ENCODE results near the gene RAE1. TPM values are rescaled to one million over a fixed set of nuclear protein-coding genes. Genes with fewer than 3 reads are reported as not detected.

Gene RAE1, protein sequence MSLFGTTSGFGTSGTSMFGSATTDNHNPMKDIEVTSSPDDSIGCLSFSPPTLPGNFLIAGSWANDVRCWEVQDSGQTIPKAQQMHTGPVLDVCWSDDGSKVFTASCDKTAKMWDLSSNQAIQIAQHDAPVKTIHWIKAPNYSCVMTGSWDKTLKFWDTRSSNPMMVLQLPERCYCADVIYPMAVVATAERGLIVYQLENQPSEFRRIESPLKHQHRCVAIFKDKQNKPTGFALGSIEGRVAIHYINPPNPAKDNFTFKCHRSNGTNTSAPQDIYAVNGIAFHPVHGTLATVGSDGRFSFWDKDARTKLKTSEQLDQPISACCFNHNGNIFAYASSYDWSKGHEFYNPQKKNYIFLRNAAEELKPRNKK
- total RNA-seq, result 24.3 and 24.7 TPM in 2 replicates
- long read RNA-seq, transcript RAE1-201 (12 exons, 2,362 nt), result minor isoform, 15 of 339 reads
- long read RNA-seq, transcript RAE1-203 (12 exons, 2,639 nt), result major isoform, 299 of 339 reads
- long read RNA-seq, partial matches to known transcripts, result 7 of 339 reads
- long read RNA-seq, other reads (novel, unspliced or antisense), result 17 of 339 reads

DNA sequence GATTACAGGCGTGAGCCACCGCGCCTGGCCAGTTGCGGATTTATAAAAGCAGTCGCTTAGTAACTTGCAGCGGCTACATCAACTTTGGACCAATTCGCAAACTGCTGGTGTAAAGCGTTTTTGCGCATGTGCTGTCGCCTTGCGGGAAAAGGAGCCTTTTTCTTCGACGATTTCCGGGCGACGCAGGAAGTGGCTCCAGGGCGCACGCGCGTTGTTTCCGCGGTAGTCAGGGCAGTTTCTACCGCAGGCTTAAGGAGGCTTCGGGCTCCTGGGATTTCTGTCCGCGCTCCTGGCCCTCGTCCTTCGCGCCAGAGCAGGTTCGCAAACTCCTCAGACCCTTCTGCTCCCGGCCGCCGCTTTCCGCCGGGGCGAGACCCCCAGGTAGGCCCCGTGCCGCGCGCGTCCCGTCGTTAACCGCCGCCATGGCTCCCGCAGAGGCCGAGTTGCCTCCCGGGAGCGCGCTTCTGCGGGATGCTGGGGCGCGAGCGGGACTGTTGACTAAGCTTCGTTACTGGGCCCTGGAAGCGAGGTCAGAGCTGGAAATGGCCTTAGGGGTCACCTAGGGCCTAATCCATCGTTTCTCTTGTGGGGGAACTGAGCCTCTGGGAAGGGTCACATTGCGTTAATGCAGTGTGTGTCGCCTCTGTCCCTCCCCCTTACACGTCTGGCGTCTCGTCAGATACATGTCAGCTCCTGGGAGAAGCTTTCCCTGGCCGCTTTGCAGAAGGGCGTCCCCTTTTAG, at the start of gene RAE1:
Gene RAE1, plus strand, starts transcription at position 214 of the 742 bp plus-strand sequence. CDS start 2,784 bp downstream, outside the sequence.
- H3K4me1 Mint-ChIP-seq (ENCODE audit: unreplicated experiment), result peaks cover 12% of the 10 kb centered on the region
- peaks cover 1% of the 10 kb centered on the region for H3K27me3 Mint-ChIP-seq (ENCODE audit: unreplicated experiment)
- no peaks in the 10 kb centered on the region for H3K9me3 Mint-ChIP-seq (ENCODE audit: unreplicated experiment)
- TF ChIP-seq, protein P1, sequence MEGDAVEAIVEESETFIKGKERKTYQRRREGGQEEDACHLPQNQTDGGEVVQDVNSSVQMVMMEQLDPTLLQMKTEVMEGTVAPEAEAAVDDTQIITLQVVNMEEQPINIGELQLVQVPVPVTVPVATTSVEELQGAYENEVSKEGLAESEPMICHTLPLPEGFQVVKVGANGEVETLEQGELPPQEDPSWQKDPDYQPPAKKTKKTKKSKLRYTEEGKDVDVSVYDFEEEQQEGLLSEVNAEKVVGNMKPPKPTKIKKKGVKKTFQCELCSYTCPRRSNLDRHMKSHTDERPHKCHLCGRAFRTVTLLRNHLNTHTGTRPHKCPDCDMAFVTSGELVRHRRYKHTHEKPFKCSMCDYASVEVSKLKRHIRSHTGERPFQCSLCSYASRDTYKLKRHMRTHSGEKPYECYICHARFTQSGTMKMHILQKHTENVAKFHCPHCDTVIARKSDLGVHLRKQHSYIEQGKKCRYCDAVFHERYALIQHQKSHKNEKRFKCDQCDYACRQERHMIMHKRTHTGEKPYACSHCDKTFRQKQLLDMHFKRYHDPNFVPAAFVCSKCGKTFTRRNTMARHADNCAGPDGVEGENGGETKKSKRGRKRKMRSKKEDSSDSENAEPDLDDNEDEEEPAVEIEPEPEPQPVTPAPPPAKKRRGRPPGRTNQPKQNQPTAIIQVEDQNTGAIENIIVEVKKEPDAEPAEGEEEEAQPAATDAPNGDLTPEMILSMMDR (IDR thresholded peaks at IDR 0.05), result no peak
- H3K36me3 Mint-ChIP-seq (ENCODE audit: unreplicated experiment), result peaks cover 28% of the 10 kb centered on the region
- H3K27ac Mint-ChIP-seq (ENCODE audit: unreplicated experiment), result peak within 1 kb of the TSS; percentile 77
- peak within 1 kb of the TSS; percentile 84 for H3K4me3 Mint-ChIP-seq (ENCODE audit: unreplicated experiment)
- DNase-seq (ENCODE audit: extremely low spot score, unreplicated experiment), result peak; percentile 97

DNA sequence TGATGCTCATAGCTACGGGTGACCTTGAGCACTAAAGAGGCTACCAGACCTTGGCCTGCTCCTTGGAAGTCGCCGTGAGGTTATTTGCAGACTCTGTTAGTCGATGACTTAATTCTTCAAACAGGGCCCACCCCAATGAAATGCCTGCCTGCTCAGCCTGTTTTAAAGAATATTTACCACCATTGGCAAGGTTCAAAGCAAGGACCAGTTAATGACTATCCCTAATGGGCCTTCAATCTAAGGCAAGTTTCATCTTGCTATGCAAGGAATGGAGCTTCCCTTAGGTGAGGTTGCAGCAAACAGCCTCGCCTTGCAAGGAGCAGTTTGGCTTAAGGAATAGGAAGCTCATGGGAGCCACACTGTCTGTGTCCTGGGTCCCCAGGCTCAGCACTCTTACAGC, 44.3 kb upstream of the RAE1 start:
- DNase-seq (ENCODE audit: extremely low spot score, unreplicated experiment), result no peak
- Mint-ChIP-seq H3K27ac (ENCODE audit: unreplicated experiment) (no peak overlapping the region), H3K36me3 (ENCODE audit: unreplicated experiment) (no peaks in the 10 kb centered on the region), H3K27me3 (ENCODE audit: unreplicated experiment) (peaks cover 26% of the 10 kb centered on the region), H3K4me1 (ENCODE audit: unreplicated experiment) (no peaks in the 10 kb centered on the region), H3K9me3 (ENCODE audit: unreplicated experiment) (no peaks in the 10 kb centered on the region), H3K4me3 (ENCODE audit: unreplicated experiment) (no peak overlapping the region)
- TF ChIP-seq, protein P1 (IDR thresholded peaks at IDR 0.05), result no peak

DNA sequence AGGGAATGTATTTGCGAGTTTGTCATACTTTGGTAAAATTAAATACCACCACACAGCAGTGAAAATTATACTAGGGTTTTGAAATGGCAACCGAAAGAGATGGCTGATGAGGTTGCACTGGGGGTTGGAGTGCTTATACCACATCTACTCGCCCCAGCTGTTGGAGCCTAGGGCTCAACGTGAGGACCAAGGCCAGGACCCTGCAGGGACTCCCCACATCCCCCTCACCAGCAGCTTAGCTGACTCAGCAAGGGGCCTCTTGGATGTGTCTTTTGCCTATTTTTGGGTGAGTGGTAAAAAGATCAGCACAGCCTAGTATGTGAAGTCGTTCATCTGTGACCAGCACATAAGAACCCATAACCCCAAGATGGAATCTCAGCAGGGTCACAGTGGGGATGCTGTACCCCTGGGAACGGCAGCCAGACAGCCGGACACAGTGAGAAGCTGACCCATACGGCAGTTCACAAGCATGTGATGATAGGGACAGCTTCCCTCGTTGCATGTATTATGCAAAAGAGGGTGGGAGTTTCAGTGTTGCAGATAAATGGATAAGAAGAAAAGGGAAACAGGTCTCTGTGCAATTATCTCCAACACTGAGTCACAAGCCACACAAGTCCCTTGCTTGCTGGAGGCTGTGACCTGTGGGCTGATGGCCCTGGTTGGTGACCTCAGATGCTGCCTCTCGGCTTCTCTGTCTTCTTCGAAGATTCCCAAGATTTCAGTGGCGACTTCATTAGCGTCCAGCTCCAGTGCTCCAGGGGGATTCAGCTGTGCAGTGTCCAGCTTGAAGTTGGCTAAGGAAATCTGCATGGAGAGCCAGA, 42.4 kb upstream of the RAE1 start:
- TF ChIP-seq, protein P1 (IDR thresholded peaks at IDR 0.05), result no peak
- Mint-ChIP-seq H3K27ac (ENCODE audit: unreplicated experiment) (no peak overlapping the region), H3K27me3 (ENCODE audit: unreplicated experiment) (peaks cover 26% of the 10 kb centered on the region), H3K36me3 (ENCODE audit: unreplicated experiment) (no peaks in the 10 kb centered on the region), H3K4me1 (ENCODE audit: unreplicated experiment) (no peaks in the 10 kb centered on the region), H3K9me3 (ENCODE audit: unreplicated experiment) (no peaks in the 10 kb centered on the region), H3K4me3 (ENCODE audit: unreplicated experiment) (no peak overlapping the region)
- no peak for DNase-seq (ENCODE audit: extremely low spot score, unreplicated experiment)

DNA sequence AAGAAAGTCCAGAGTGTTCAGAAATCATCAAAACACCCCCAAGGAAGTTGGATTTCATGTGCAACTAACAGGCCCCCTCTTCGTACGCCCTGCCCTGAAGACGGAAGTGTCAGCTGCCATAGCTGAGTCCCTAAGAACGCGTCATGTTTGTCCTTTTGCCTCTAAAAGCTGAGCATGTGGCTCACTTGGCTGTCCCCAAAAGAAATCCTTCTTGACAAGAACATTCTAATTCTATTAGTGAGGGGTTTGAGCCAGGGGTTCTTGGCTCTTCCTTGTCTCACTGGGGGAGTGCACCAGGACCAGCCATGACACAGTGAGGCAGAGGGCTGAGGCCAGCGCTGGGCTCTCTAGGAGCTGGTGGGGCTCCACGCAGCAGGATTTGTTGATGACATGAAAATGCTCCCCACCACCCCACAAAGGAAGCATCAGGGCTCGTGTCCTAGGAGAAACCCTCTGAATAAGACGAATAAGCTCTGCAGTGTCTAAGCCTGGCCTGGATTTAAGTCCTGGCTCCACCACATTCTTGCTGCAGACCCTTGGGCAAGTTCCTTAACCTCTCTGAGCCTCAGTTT, 41.4 kb upstream of the RAE1 start:
- Mint-ChIP-seq H3K36me3 (ENCODE audit: unreplicated experiment) (no peaks in the 10 kb centered on the region), H3K9me3 (ENCODE audit: unreplicated experiment) (no peaks in the 10 kb centered on the region), H3K4me1 (ENCODE audit: unreplicated experiment) (no peaks in the 10 kb centered on the region), H3K4me3 (ENCODE audit: unreplicated experiment) (no peak overlapping the region), H3K27me3 (ENCODE audit: unreplicated experiment) (peaks cover 31% of the 10 kb centered on the region), H3K27ac (ENCODE audit: unreplicated experiment) (no peak overlapping the region)
- DNase-seq (ENCODE audit: extremely low spot score, unreplicated experiment), result no peak
- TF ChIP-seq, protein P1 (IDR thresholded peaks at IDR 0.05), result no peak

All from osteocyte (in vitro differentiated cells).